IMR-90 (cell line): ENCODE data around the gene FAM20B. TPM values are rescaled to one million over a fixed set of nuclear protein-coding genes. Genes with fewer than 3 reads are reported as not detected.

Source experiments
- ATAC-seq: fragments of 200-7000 bp; cut with Tn5 transposase; 2 replicates; pipeline ENCODE4 v1.9.1; 2020; ENCODE audit warnings: low read depth, mild to moderate bottlenecking, moderate library complexity
- BruUV-seq: library from RNA; stranded (reverse); fragments of 400-500 nt; replicated peaks from 2 replicates; lab custom pipeline; 2021; lab: Mats Ljungman, UMichigan
- CTCF ChIA-PET: fragments of 300-600 bp; formaldehyde crosslinking; extraction: SDS; loops from one replicate; lab custom pipeline; 2021; ENCODE audit warnings: antibody characterized with exemption; lab: Yijun Ruan, JAX
- POLR2A ChIA-PET: fragments of 300-600 bp; sonication (Branson Sonifier 250); formaldehyde crosslinking; loops from one replicate; lab custom pipeline; 2022; ENCODE audit warnings: antibody characterized with exemption; ENCODE audit not compliant: unreplicated experiment; lab: Charles Lee
- DNase-seq: peaks from one replicate; pipeline ENCODE4 v3.0.0; 2013
- H2AFZ ChIP-seq: replicated peaks from 2 replicates; pipeline ENCODE3; 2013; ENCODE audit warnings: low read length, mild to moderate bottlenecking; ENCODE audit not compliant: poor library complexity
- H2AK5ac ChIP-seq: 2 replicates; pipeline ENCODE4 v1.6.1; 2013; ENCODE audit warnings: low read depth, low read length, inconsistent platforms
- H2AK9ac ChIP-seq: replicated peaks from 2 replicates; pipeline ENCODE3; 2013; ENCODE audit warnings: mild to moderate bottlenecking, low read depth, low read length, moderate library complexity; ENCODE audit not compliant: poor library complexity
- H2BK120ac ChIP-seq: 2 replicates; pipeline ENCODE4 v1.6.1; 2013; ENCODE audit warnings: low read depth, low read length, inconsistent platforms
- H2BK15ac ChIP-seq: 3 replicates; pipeline ENCODE4 v1.6.1; 2013; ENCODE audit warnings: low read depth, low read length, inconsistent platforms
- H2BK20ac ChIP-seq: 2 replicates; pipeline ENCODE4 v1.6.1; 2013; ENCODE audit warnings: low read depth, mild to moderate bottlenecking, inconsistent platforms, low read length, moderate library complexity
- H2BK5ac ChIP-seq: 2 replicates; pipeline ENCODE4 v1.6.1; 2013; ENCODE audit warnings: mild to moderate bottlenecking, low read depth, low read length, inconsistent platforms; ENCODE audit not compliant: poor library complexity, severe bottlenecking
- H3K14ac ChIP-seq: replicated peaks from 2 replicates; pipeline ENCODE4 v1.6.1; 2013; ENCODE audit warnings: low read depth, low read length, inconsistent platforms
- H3K18ac ChIP-seq: 2 replicates; pipeline ENCODE4 v1.6.1; 2013; ENCODE audit warnings: low read depth, low read length, control low read depth
- H3K23ac ChIP-seq: 2 replicates; pipeline ENCODE4 v1.6.1; 2013; ENCODE audit warnings: low read depth, low read length, inconsistent platforms
- H3K27ac ChIP-seq: 2 replicates; pipeline ENCODE4 v1.5.1; 2013; ENCODE audit warnings: mild to moderate bottlenecking, control low read depth, low read length; ENCODE audit not compliant: insufficient read depth
- H3K27me3 ChIP-seq: 2 replicates; pipeline ENCODE4 v1.6.1; 2013; ENCODE audit warnings: low read length; ENCODE audit not compliant: control insufficient read depth, insufficient read depth
- H3K36me3 ChIP-seq: 2 replicates; pipeline ENCODE4 v1.6.1; 2013; ENCODE audit warnings: low read length, mixed read lengths; ENCODE audit not compliant: control insufficient read depth, insufficient read depth
- H3K4ac ChIP-seq: 2 replicates; pipeline ENCODE4 v1.6.1; 2013; ENCODE audit warnings: low read depth, low read length, inconsistent platforms
- H3K4me1 ChIP-seq: 2 replicates; pipeline ENCODE4 v1.6.1; 2013; ENCODE audit warnings: low read length, mixed read lengths; ENCODE audit not compliant: control insufficient read depth, insufficient read depth
- H3K4me2 ChIP-seq: 2 replicates; pipeline ENCODE4 v1.6.1; 2013; ENCODE audit warnings: low read depth, mild to moderate bottlenecking, control low read depth, low read length, moderate library complexity
- H3K4me3 ChIP-seq: 2 replicates; pipeline ENCODE4 v1.5.1; 2013; ENCODE audit warnings: low read depth, mild to moderate bottlenecking, control low read depth, low read length, moderate library complexity; ENCODE audit not compliant: insufficient read depth
- H3K56ac ChIP-seq: 2 replicates; pipeline ENCODE4 v1.6.1; 2013; ENCODE audit warnings: low read length, inconsistent platforms; ENCODE audit not compliant: insufficient read depth; ENCODE audit errors: extremely low read depth
- H3K79me1 ChIP-seq, 2 experiments: 2 replicates each; pipeline ENCODE4 v1.6.1; 2013; ENCODE audit warnings: low read length in 2 of 2, inconsistent platforms in 1 of 2, low read depth in 1 of 2
- H3K9ac ChIP-seq: 2 replicates; pipeline ENCODE4 v1.6.1; 2013; ENCODE audit warnings: low read depth, low read length, control low read depth
- H3K9me1 ChIP-seq: 2 replicates; pipeline ENCODE4 v1.6.1; 2013; ENCODE audit warnings: low read length, inconsistent platforms; ENCODE audit not compliant: insufficient read depth
- H3K9me3 ChIP-seq: 2 replicates; pipeline ENCODE4 v1.6.1; 2013; ENCODE audit warnings: low read length; ENCODE audit not compliant: control insufficient read depth, insufficient read depth
- H4K20me1 ChIP-seq: 2 replicates; pipeline ENCODE4 v1.6.1; 2013; ENCODE audit warnings: low read length, inconsistent platforms; ENCODE audit not compliant: insufficient read depth
- H4K5ac ChIP-seq: 2 replicates; pipeline ENCODE4 v1.6.1; 2013; ENCODE audit warnings: mild to moderate bottlenecking, low read depth, low read length, control low read depth
- H4K8ac ChIP-seq, 2 experiments: 2 replicates each; pipeline ENCODE4 v1.6.1; 2013; ENCODE audit warnings: low read depth in 2 of 2, low read length in 2 of 2, control low read depth in 1 of 2, inconsistent platforms in 1 of 2
- H4K91ac ChIP-seq: 2 replicates; pipeline ENCODE4 v1.6.1; 2013; ENCODE audit warnings: low read depth, low read length, inconsistent platforms; ENCODE audit not compliant: insufficient read depth
- BHLHE40 ChIP-seq: fragments of 150-350 bp; IDR thresholded peaks from 2 replicates; pipeline ENCODE4 v1.6.1; 2016; ENCODE audit warnings: mild to moderate bottlenecking, low read depth, low read length
- CEBPB ChIP-seq: IDR thresholded peaks from 2 replicates; pipeline ENCODE4 v1.6.1; 2012; ENCODE audit warnings: low read depth, low read length, improper control_type of control experiment
- FOS ChIP-seq: fragments of 150-350 bp; IDR thresholded peaks from 2 replicates; pipeline ENCODE4 v1.6.1; 2016; ENCODE audit warnings: low read depth, low read length
- MAFK ChIP-seq: IDR thresholded peaks from 2 replicates; pipeline ENCODE4 v1.6.1; 2012; ENCODE audit warnings: low read depth, low read length, improper control_type of control experiment
- MAZ ChIP-seq: IDR thresholded peaks from 2 replicates; pipeline ENCODE4 v1.6.1; 2012; ENCODE audit warnings: low read depth, mild to moderate bottlenecking, low read length, improper control_type of control experiment, moderate library complexity, borderline replicate concordance
- MXI1 ChIP-seq: IDR thresholded peaks from 2 replicates; pipeline ENCODE4 v1.6.1; 2012; ENCODE audit warnings: low read depth, mild to moderate bottlenecking, low read length, moderate library complexity, borderline replicate concordance
- NFE2L2 ChIP-seq: fragments of 150-350 bp; IDR thresholded peaks from 2 replicates; pipeline ENCODE4 v1.6.1; 2016; ENCODE audit warnings: low read depth, mild to moderate bottlenecking, low read length
- POLR2A ChIP-seq: IDR thresholded peaks from 2 replicates; pipeline ENCODE4 v1.6.1; 2012; ENCODE audit warnings: mild to moderate bottlenecking, low read depth, low read length
- SMC3 ChIP-seq: fragments of 150-350 bp; IDR thresholded peaks from 2 replicates; pipeline ENCODE4 v1.6.1; 2016; ENCODE audit warnings: low read depth, mild to moderate bottlenecking, antibody characterized with exemption, low read length, moderate library complexity
- USF2 ChIP-seq: fragments of 150-350 bp; IDR thresholded peaks from 2 replicates; pipeline ENCODE4 v1.6.1; 2017; ENCODE audit warnings: mild to moderate bottlenecking, antibody characterized with exemption, low read length, low read depth
- WGBS, 2 experiments: methylation state at CpG; one replicate each; pipeline versions ENCODE4 v1.1.5 to v1.1.7; 2013; ENCODE audit warnings: missing lambda C conversion rate in 2 of 2; ENCODE audit not compliant: insufficient read length in 1 of 2; ENCODE audit errors: extremely low coverage in 2 of 2; 5-methylcytosine and 5-hydroxymethylcytosine counted together
- dilution Hi-C: fragments of 300-500 bp; cut with HindIII; formaldehyde crosslinking; loops from one replicate; pipeline ENCODE4 v1.14.3; 2018; ENCODE audit warnings: low sequenced_read_pairs; ENCODE audit not compliant: unreplicated experiment
- in situ Hi-C: fragments of 300-500 bp; cut with MboI; formaldehyde crosslinking; loops from 3 replicates; pipeline ENCODE4 v1.14.3; 2019; ENCODE audit warnings: low sequenced_read_pairs, inconsistent platforms, mixed read lengths
- intact Hi-C: fragments of 100-400 bp; cut with micrococcal nuclease; formaldehyde crosslinking; loops from 2 replicates; pipeline ENCODE4 v1.10.0; 2022
- polyA plus RNA-seq, 3 experiments: library from polyadenylated mRNA; depleted of rRNA; stranded (reverse); fragments of >200 nt; gene quantifications; 2 replicates each; pipeline ENCODE4 v1.2.3, GENCODE V29; 2012; ENCODE audit warnings: low replicate concordance in 1 of 3
- total RNA-seq: library from RNA; depleted of rRNA; stranded (reverse); fragments of >200 nt; gene quantifications from 2 replicates; pipeline ENCODE4 v1.2.3, GENCODE V29; 2012
- TF ChIP-seq, protein P1 (sequence below): fragments of 150-350 bp; IDR thresholded peaks from 2 replicates; pipeline ENCODE4 v1.6.1; 2016; ENCODE audit warnings: low read depth, mild to moderate bottlenecking, low read length, moderate library complexity, borderline replicate concordance

The FAM20B gene
- total and polyA plus RNA-seq, 2 of the 4 experiments (the other 2 are of a cell fraction), result 17.1 to 38.4 TPM

- H4K8ac ChIP-seq, result no peak overlapping the region
- no peaks in the 10 kb centered on the region for H3K79me1 ChIP-seq
- H2BK5ac ChIP-seq, result no peak overlapping the region
- H2BK20ac ChIP-seq, result no peak overlapping the region
- no peak overlapping the region for H3K23ac ChIP-seq
- no peak overlapping the region for H3K27ac ChIP-seq
- no TSS peak for BruUV-seq
- TF ChIP-seq MXI1, result no peak
- TF ChIP-seq, protein P1, sequence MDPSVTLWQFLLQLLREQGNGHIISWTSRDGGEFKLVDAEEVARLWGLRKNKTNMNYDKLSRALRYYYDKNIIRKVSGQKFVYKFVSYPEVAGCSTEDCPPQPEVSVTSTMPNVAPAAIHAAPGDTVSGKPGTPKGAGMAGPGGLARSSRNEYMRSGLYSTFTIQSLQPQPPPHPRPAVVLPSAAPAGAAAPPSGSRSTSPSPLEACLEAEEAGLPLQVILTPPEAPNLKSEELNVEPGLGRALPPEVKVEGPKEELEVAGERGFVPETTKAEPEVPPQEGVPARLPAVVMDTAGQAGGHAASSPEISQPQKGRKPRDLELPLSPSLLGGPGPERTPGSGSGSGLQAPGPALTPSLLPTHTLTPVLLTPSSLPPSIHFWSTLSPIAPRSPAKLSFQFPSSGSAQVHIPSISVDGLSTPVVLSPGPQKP, result no peak
- TF ChIP-seq MAFK, result no peak
- TF ChIP-seq POLR2A, result no peak
- no peak for TF ChIP-seq BHLHE40
- no peak for TF ChIP-seq USF2
- TF ChIP-seq SMC3, result no peak
- no peak for TF ChIP-seq CEBPB
- no peak for TF ChIP-seq FOS
- TF ChIP-seq MAZ, result no peak
- TF ChIP-seq NFE2L2, result no peak
- H3K14ac ChIP-seq, result no peak overlapping the region
- H3K9ac ChIP-seq, result no peak overlapping the region
- no peak overlapping the region for H2AK9ac ChIP-seq
- no CpG with 5 or more reads among the region's 1 CpG for WGBS, 2 experiments
- H2BK15ac ChIP-seq, result no peak overlapping the region
- no peak overlapping the region; the same call in 1 of the 2 replicates for H3K4ac ChIP-seq
- dilution Hi-C loops (no loop called here), in situ Hi-C loops (loop anchor here (10.0 kb wide), 1 partner anchor 687 kb away; no protein-coding TSS in a partner anchor), intact Hi-C loops (loop anchor here (5.0 to 10.0 kb wide), 3 partner anchors 274 to 689 kb away; partner anchors contain the start of gene RALGPS2)
- no peaks in the 10 kb centered on the region; the same call in 1 of the 2 replicates for H3K4me1 ChIP-seq
- no peak for ATAC-seq
- no peak overlapping the region for H2AFZ ChIP-seq
- no peaks in the 10 kb centered on the region for H4K20me1 ChIP-seq
- ChIA-PET CTCF (interaction anchor here (1.0 to 3.5 kb wide), 2 partner anchors 27 to 469 kb away, joined by 3 to 16 read pairs; no protein-coding TSS in a partner anchor), POLR2A (no interaction called here)
- no peaks in the 10 kb centered on the region for H3K36me3 ChIP-seq
- DNase-seq, result no peak
- H3K56ac ChIP-seq, result no peak overlapping the region
- H3K4me3 ChIP-seq, result no peak overlapping the region
- no peak overlapping the region for H4K91ac ChIP-seq
- H4K5ac ChIP-seq, result no peak overlapping the region
- H2BK120ac ChIP-seq, result no peak overlapping the region
- no peaks in the 10 kb centered on the region for H3K9me3 ChIP-seq
- H3K27me3 ChIP-seq, result no peaks in the 10 kb centered on the region
- no peak overlapping the region; the same call in 1 of the 2 replicates for H3K18ac ChIP-seq
- H3K9me1 ChIP-seq, result no peaks in the 10 kb centered on the region
- H3K4me2 ChIP-seq, result no peak overlapping the region
- no peak overlapping the region for H2AK5ac ChIP-seq
These were observed 24.2 kb upstream of the FAM20B start for GRCh38 chr1:179001451-179001850.
